DMS79 (cell line): Measurements from ENCODE around the gene XNDC1N.

Experiments
- DNase-seq: peaks from one replicate; lab custom pipeline; 2025; lab: John Stamatoyannopoulos, UW

XNDC1N gene

GRCh38 chr11:71927820-71928736 lies at the start of gene XNDC1N:
Gene XNDC1N (minus strand): TSS chr11:71928594. CDS start chr11:71923353, 5,241 bp downstream.
- peak; percentile 97 for DNase-seq

- DNase-seq, result no peak
Observed at GRCh38 chr11:71977743-71978418, 49.5 kb upstream of the XNDC1N start.

- DNase-seq, result no peak
Observed at GRCh38 chr11:71977090-71977489, 48.7 kb upstream of the XNDC1N start.

GRCh38 chr11:71976551-71976950 lies 48.2 kb upstream of the XNDC1N start:
- no peak for DNase-seq

GRCh38 chr11:71971680-71972079 lies 43.3 kb upstream of the XNDC1N start:
- no peak for DNase-seq

GRCh38 chr11:71964641-71965040 lies 36.2 kb upstream of the XNDC1N start:
- DNase-seq, result no peak

- DNase-seq, result no peak
Observed at GRCh38 chr11:71963468-71963867, 35.1 kb upstream of the XNDC1N start.

- no peak for DNase-seq
Observed at GRCh38 chr11:71962428-71963038, 34.1 kb upstream of the XNDC1N start.

GRCh38 chr11:71955898-71956456 lies 27.6 kb upstream of the XNDC1N start:
- no peak for DNase-seq

GRCh38 chr11:71951741-71952310 lies 23.4 kb upstream of the XNDC1N start:
- no peak for DNase-seq

- no peak for DNase-seq
Observed at GRCh38 chr11:71949034-71949433, 20.6 kb upstream of the XNDC1N start.

- DNase-seq, result peak; percentile 58
Observed at GRCh38 chr11:71948314-71949027, 20.1 kb upstream of the XNDC1N start.

GRCh38 chr11:71947498-71947897 lies 19.1 kb upstream of the XNDC1N start:
- DNase-seq, result no peak

- DNase-seq, result no peak
Observed at GRCh38 chr11:71946144-71946571, 17.8 kb upstream of the XNDC1N start.

GRCh38 chr11:71940561-71941219 lies 12.3 kb upstream of the XNDC1N start:
- DNase-seq, result no peak

- no peak for DNase-seq
Observed at GRCh38 chr11:71937826-71938225, 9.4 kb upstream of the XNDC1N start.

- no peak for DNase-seq
Observed at GRCh38 chr11:71936825-71937224, 8.4 kb upstream of the XNDC1N start.

GRCh38 chr11:71935338-71935925 lies 7.0 kb upstream of the XNDC1N start:
- no peak for DNase-seq

GRCh38 chr11:71934213-71934612 lies 5.8 kb upstream of the XNDC1N start:
- no peak for DNase-seq

GRCh38 chr11:71933141-71933933 lies 4.9 kb upstream of the XNDC1N start:
- DNase-seq, result peak; percentile 9
